Activated CD4-positive, alpha-beta T cell treated with anti-CD3 and anti-CD28 coated beads for 1 hour (primary cell): ENCODE data around the gene NQO2.
"Not testable (repeated sequence)": the region's sequence is repeated elsewhere in the genome, so short reads cannot be mapped to it uniquely, and the experiment has no call there.

Experiments
- DNase-seq: peaks from one replicate; pipeline ENCODE4 v3.0.0-alpha.2; 2020

NQO2 gene

GRCh38 chr6:2990248-2990931, 9.3 kb upstream of the NQO2 start:
- no peak for DNase-seq

DNA sequence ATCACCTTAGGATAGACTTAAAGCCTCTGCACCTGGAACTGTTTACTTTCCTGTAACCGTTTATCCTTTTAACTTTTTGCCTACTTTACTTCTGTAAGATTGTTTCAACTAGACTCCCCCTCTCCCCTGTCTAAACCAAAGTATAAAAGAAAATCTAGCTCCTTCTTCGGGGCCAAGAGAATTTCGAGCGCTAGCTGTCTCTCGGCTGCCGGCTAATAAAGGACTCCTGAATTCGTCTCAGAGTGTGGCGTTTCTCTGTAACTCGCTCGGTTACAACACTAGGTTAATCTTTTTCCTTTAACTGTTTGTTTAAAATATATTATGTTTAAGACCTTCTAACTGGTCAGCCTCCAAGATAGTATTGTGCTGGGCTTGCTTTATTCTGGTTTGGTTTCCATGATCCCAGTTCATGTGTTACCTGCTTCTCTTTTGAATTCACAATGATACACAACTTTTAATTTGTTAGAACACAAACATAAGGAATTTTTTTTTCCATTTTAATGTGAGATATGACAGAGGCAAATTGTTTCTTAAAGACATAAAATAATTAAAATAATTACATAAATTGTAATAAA, 8.7 kb upstream of the NQO2 start:
- no peak for DNase-seq

- no peak for DNase-seq
Measured at GRCh38 chr6:2992330-2992979, 7.2 kb upstream of the NQO2 start.

- no peak for DNase-seq
Measured at GRCh38 chr6:2993755-2994317, 5.9 kb upstream of the NQO2 start.

- DNase-seq: peak; percentile 36
Measured at GRCh38 chr6:2998249-2998997, 1.3 kb upstream of the NQO2 start.

GRCh38 chr6:2998998-2999617, 586 bp upstream of the NQO2 start:
- DNase-seq: no peak

- DNase-seq: no peak
Measured at GRCh38 chr6:3001146-3001772, 1.6 kb downstream of the NQO2 start.

GRCh38 chr6:3001773-3002293, 2.1 kb downstream of the NQO2 start:
- DNase-seq: no peak

- not testable (repeated sequence) for DNase-seq
Measured at GRCh38 chr6:3003226-3003625, 3.5 kb downstream of the NQO2 start.

DNA sequence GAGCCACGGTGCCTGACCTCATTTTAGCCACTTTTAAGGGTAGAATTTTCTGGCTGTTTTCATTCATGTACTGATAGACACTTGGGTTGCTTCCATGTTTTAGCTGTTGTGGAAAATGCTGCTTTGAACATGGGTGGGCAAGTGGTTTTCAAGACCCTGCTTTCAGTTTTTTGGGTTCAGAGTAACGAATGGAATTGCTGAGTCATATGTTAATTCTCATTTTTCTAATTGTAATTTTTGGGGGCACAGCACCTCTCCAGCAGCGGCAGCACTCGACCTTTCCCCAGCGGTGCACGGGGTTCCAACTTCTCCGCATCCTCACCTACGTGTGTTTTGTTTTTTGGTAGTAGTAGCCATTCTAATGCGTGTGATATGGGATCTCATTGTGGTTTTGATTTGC, 5.4 kb downstream of the NQO2 start:
- no peak for DNase-seq

- no peak for DNase-seq
Measured at GRCh38 chr6:3005874-3006273, 6.2 kb downstream of the NQO2 start.

DNA sequence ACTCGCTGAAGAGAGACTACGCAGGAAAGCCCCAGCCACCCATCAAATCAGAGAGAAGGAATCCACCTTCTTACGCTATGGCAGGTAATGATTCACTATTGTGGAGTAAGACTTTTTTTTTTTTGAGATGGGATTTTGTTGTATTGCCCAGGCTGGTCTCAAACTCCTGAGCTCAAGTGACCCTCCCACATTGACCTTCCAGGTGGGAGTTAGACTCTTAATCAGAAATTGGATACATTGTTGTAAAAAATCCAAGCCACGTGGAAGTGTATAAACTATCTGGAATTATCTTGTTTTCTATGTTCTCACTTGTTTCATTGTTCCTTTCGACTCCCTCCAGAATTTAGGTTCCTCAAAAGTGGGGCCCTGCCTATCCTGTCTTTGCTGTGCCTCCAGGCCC, 6.8 kb downstream of the NQO2 start:
- no peak for DNase-seq

DNA sequence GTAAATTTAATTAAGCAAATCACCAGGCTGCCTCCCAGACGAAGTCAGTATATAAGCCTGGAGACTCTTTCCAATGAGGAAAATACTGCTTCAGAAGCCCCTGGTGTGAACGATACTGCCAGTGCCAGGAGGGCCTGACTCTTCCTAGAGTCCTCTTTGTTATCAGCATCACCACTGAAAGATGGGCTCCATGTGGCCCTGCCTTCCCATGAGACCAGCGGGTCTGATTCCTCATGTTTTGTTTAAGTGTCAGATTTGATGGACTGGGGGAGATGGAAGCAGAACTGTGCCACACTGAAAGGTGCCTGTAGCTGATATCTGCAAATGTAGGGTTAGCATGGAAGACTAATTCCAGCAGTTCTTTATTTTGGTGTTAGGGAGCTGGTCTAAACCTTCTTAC, 7.9 kb downstream of the NQO2 start:
- no peak for DNase-seq

- not testable (repeated sequence) for DNase-seq
Measured at GRCh38 chr6:3008712-3009265, 9.1 kb downstream of the NQO2 start.

GRCh38 chr6:3009930-3010329, 10.2 kb downstream of the NQO2 start:
- DNase-seq: no peak

- no peak for DNase-seq
Measured at GRCh38 chr6:3011158-3011557, 11.5 kb downstream of the NQO2 start.

- DNase-seq: no peak
Measured at GRCh38 chr6:3011592-3011991, 11.9 kb downstream of the NQO2 start.

DNA sequence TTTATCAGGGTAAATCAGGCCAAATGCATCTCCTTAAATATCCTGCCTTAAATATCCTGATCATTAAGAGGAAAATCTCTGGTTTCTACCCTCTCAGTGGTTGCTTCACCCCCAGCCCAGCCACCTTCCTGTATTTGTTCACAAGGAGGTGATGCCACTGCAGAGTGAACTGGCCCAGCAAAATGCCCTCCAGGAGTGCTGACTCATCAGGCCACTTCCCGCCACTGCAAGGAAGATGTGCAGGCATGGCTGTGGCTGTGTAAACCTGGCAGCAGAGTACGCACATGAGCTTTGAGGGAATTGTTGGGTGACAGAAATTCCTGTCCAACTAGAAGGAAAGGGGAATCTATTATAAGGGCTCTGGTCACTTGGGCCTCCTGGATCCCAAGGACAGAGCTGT, 13.8 kb downstream of the NQO2 start:
- DNase-seq: no peak

DNA sequence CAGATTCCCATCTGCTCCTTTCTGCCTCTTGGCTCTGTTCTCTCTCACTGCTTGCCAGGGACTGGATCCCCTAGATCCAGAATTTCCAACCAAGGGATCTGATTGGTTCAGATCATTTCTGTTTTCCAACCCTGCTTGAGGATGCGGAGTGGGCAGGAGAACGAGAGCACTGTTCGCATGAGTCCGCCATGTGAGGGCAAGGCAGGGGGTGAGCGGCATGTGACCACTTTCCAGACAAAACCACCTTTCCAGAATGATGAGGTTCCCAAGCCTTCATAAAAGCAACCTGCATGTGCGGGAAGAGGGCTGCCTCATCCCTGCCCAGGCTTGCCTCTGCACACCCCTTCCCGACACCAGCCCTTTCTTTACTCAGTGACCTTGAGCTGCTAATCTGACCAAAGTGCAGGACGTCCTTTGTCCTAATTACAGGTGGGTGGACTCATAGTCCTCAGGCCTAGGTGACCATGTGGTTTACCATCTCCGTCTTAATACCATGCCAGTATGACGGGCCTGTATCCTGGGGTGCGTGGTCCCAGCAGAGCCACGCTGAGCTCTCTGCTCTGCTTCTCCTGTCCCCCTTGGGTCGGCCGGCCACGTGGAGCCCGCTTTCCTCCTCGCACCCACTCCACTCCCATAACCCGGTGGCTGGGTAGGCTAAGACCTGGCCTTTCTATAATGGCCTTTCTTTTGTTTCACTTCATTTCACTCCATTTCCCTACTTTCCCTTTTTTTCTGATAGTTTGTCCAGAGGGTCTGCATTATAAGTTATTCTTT, 14.4 kb downstream of the NQO2 start:
- DNase-seq: no peak

GRCh38 chr6:3014675-3015066, 15.0 kb downstream of the NQO2 start:
- no peak for DNase-seq

GRCh38 chr6:3015144-3015543, 15.4 kb downstream of the NQO2 start:
- DNase-seq: no peak
